GM23338 (cell line): ENCODE data around the gene WBP1. TPM values are rescaled to one million over a fixed set of nuclear protein-coding genes. Genes with fewer than 3 reads are reported as not detected.

ENCODE experiments used
- ATAC-seq: fragments of 200-7000 bp; cut with Tn5 transposase; 3 replicates; pipeline ENCODE4 v1.9.1; 2020
- DNase-seq: peaks from one replicate; pipeline ENCODE4 v3.0.0-alpha.2; 2015; ENCODE audit warnings: low spot score
- H2AFZ ChIP-seq: fragments of 200-600 bp; sonication (generic); 2 replicates; pipeline ENCODE4 v1.8.0; 2016; ENCODE audit warnings: antibody characterized with exemption, mild to moderate bottlenecking, moderate library complexity
- H3F3A ChIP-seq: fragments of 200-600 bp; sonication (generic); replicated peaks from 2 replicates; pipeline ENCODE4 v1.8.0; 2017; ENCODE audit warnings: antibody characterized with exemption, mixed run types, low read depth
- H3K27ac ChIP-seq: fragments of 200-600 bp; sonication (generic); 2 replicates; pipeline ENCODE4 v1.6.1; 2016; ENCODE audit warnings: low read depth
- H3K27me3 ChIP-seq: fragments of 200-600 bp; sonication (generic); 2 replicates; pipeline ENCODE4 v1.8.0; 2016; ENCODE audit warnings: mild to moderate bottlenecking, mixed run types, moderate library complexity; ENCODE audit not compliant: insufficient read depth
- H3K36me3 ChIP-seq: fragments of 200-600 bp; sonication (generic); 2 replicates; pipeline ENCODE4 v1.8.0; 2016; ENCODE audit warnings: mild to moderate bottlenecking; ENCODE audit not compliant: insufficient read depth
- H3K4me1 ChIP-seq: fragments of 200-600 bp; sonication (generic); 2 replicates; pipeline ENCODE4 v1.8.0; 2016; ENCODE audit warnings: mild to moderate bottlenecking, moderate library complexity; ENCODE audit not compliant: insufficient read depth
- H3K4me2 ChIP-seq: fragments of 200-600 bp; sonication (generic); 2 replicates; pipeline ENCODE4 v1.7.1; 2017; ENCODE audit warnings: mixed run types
- H3K4me3 ChIP-seq: fragments of 200-600 bp; sonication (generic); 2 replicates; pipeline ENCODE4 v1.6.1; 2016; ENCODE audit warnings: mixed run types
- H3K79me2 ChIP-seq: fragments of 200-600 bp; sonication (generic); replicated peaks from 2 replicates; pipeline ENCODE4 v1.8.0; 2017; ENCODE audit warnings: mild to moderate bottlenecking; ENCODE audit not compliant: insufficient read depth
- H3K9me2 ChIP-seq: fragments of 200-600 bp; sonication (generic); 2 replicates; pipeline ENCODE4 v1.8.0; 2017; ENCODE audit not compliant: insufficient read depth
- H4K20me1 ChIP-seq: fragments of 200-600 bp; sonication (generic); replicated peaks from 2 replicates; pipeline ENCODE4 v1.8.0; 2017; ENCODE audit warnings: mild to moderate bottlenecking; ENCODE audit not compliant: insufficient read depth
- H3K27ac Mint-ChIP-seq: 2 replicates; pipeline ENCODE4 v1.8.0; 2020; ENCODE audit warnings: inconsistent platforms, mild to moderate bottlenecking, moderate library complexity, mixed read lengths
- H3K27me3 Mint-ChIP-seq: 3 replicates; pipeline ENCODE4 v1.8.0; 2022; ENCODE audit warnings: low read depth, mild to moderate bottlenecking, moderate library complexity, mixed read lengths, inconsistent platforms; ENCODE audit not compliant: insufficient read depth, poor library complexity
- H3K36me3 Mint-ChIP-seq: 3 replicates; pipeline ENCODE4 v1.8.0; 2021; ENCODE audit warnings: low read depth, mild to moderate bottlenecking, inconsistent platforms, moderate library complexity, mixed read lengths
- H3K4me1 Mint-ChIP-seq: 3 replicates; pipeline ENCODE4 v1.8.0; 2020; ENCODE audit warnings: mild to moderate bottlenecking, inconsistent platforms, mixed read lengths
- H3K4me3 Mint-ChIP-seq: 3 replicates; pipeline ENCODE4 v1.8.0; 2021; ENCODE audit warnings: moderate library complexity, mild to moderate bottlenecking, inconsistent platforms, mixed read lengths
- H3K9me3 Mint-ChIP-seq: 3 replicates; pipeline ENCODE4 v1.8.0; 2020; ENCODE audit warnings: moderate library complexity, mild to moderate bottlenecking, inconsistent platforms, mixed read lengths
- CTCF ChIP-seq, 2 experiments: fragments of 200-600 bp in 1 of 2; sonication (generic) in 1 of 2; conservative IDR thresholded peaks; 2 replicates each; pipeline versions ENCODE4 v1.5.1 to v1.6.1; 2016 to 2017; ENCODE audit warnings: antibody characterized with exemption in 2 of 2, low read depth in 2 of 2, mild to moderate bottlenecking in 2 of 2, moderate library complexity in 1 of 2
- ETS1 ChIP-seq: IDR thresholded peaks from 2 replicates; pipeline ENCODE4 v1.6.1; 2016; ENCODE audit warnings: antibody characterized with exemption
- EZH2 ChIP-seq: fragments of 200-600 bp; sonication (generic); IDR thresholded peaks from one replicate; pipeline ENCODE4 v1.8.0; 2017; ENCODE audit warnings: antibody characterized with exemption, mild to moderate bottlenecking, low read depth; ENCODE audit not compliant: unreplicated experiment
- EZH2phosphoT487 ChIP-seq: fragments of 200-600 bp; sonication (generic); IDR thresholded peaks from one replicate; pipeline ENCODE4 v1.8.1; 2018; ENCODE audit warnings: antibody characterized with exemption; ENCODE audit not compliant: unreplicated experiment
- JUNB ChIP-seq: IDR thresholded peaks from one replicate; pipeline ENCODE4 v1.6.1; 2016; ENCODE audit warnings: antibody characterized with exemption; ENCODE audit not compliant: unreplicated experiment
- NANOG ChIP-seq: IDR thresholded peaks from 2 replicates; pipeline ENCODE4 v1.6.1; 2016; ENCODE audit warnings: antibody characterized with exemption, borderline replicate concordance
- POLR2AphosphoS5 ChIP-seq: IDR thresholded peaks from 2 replicates; pipeline ENCODE4 v1.6.1; 2016; ENCODE audit warnings: antibody characterized with exemption, low read depth
- REST ChIP-seq: IDR thresholded peaks from one replicate; pipeline ENCODE4 v1.6.1; 2018; ENCODE audit warnings: antibody characterized with exemption; ENCODE audit not compliant: unreplicated experiment
- STAT1 ChIP-seq: IDR thresholded peaks from one replicate; pipeline ENCODE4 v1.6.1; 2016; ENCODE audit warnings: antibody characterized with exemption; ENCODE audit not compliant: unreplicated experiment
- ZNF114 ChIP-seq: fragments of 250-450 bp; sonication (Bioruptor Pico); IDR thresholded peaks from 2 replicates; pipeline ENCODE4 v1.5.0; 2020; ENCODE audit warnings: mild to moderate bottlenecking, moderate library complexity
- ZNF331 ChIP-seq: fragments of 250-450 bp; sonication (Bioruptor Pico); IDR thresholded peaks from 2 replicates; pipeline ENCODE4 v1.5.0; 2020; ENCODE audit warnings: low read depth, mild to moderate bottlenecking, moderate library complexity
- ZNF462 ChIP-seq: fragments of 250-450 bp; sonication (Bioruptor Pico); IDR thresholded peaks from 2 replicates; pipeline ENCODE4 v1.5.0; 2020; ENCODE audit warnings: mild to moderate bottlenecking, moderate library complexity
- polyA plus RNA-seq: library from polyadenylated mRNA; unstranded; fragments of >200 nt; fragmentation: Nextera tagmentation; extraction: Ambion mirVana; gene quantifications from 2 replicates; pipeline ENCODE4 v1.2.1, GENCODE V29; 2016
- total RNA-seq: library from RNA; depleted of rRNA; stranded (reverse); fragments of >200 nt; shearing (Covaris generic); gene quantifications from 2 replicates; pipeline ENCODE4 v1.2.3, GENCODE V29; 2014

WBP1 gene
- total and polyA plus RNA-seq, 2 experiments from 2014 or later = 53.0 to 64.4 TPM

- no peaks in the 10 kb centered on the region for H3K9me2 ChIP-seq
- DNase-seq (peak; percentile 55), ATAC-seq (no peak)
- H3K4me2 ChIP-seq = peak overlapping the region; percentile 95
- H3K27me3 Mint-ChIP-seq = peaks cover 99% of the 10 kb centered on the region
- no peak overlapping the region for H3K27ac ChIP-seq
- H3K4me1 ChIP-seq = peaks cover 52% of the 10 kb centered on the region
- H3K4me1 Mint-ChIP-seq = peaks cover 55% of the 10 kb centered on the region
- peaks cover 11% of the 10 kb centered on the region for H4K20me1 ChIP-seq
- peaks cover 5% of the 10 kb centered on the region for H3K79me2 ChIP-seq
- no peak for TF ChIP-seq ETS1
- TF ChIP-seq JUNB = no peak
- no peak for TF ChIP-seq POLR2AphosphoS5
- TF ChIP-seq EZH2 = peak; percentile 83
- no peak for TF ChIP-seq STAT1
- no peak for TF ChIP-seq NANOG
- peak; percentile 52 for TF ChIP-seq REST
- no peak for TF ChIP-seq ZNF331 (CRISPR knock-in tag)
- no peak for TF ChIP-seq EZH2phosphoT487
- TF ChIP-seq ZNF462 = no peak
- TF ChIP-seq ZNF114 (CRISPR knock-in tag) = no peak
- no peak for TF ChIP-seq CTCF (conservative IDR thresholded peaks at IDR 0.05; ENCODE audit: low read depth in 2 of 2)
- peaks cover 22% of the 10 kb centered on the region for H3K36me3 Mint-ChIP-seq
- peaks cover 43% of the 10 kb centered on the region for H3F3A ChIP-seq
- no peaks in the 10 kb centered on the region for H3K9me3 Mint-ChIP-seq
- H3K4me3 ChIP-seq = peak overlapping the region; percentile 71
- peaks cover 100% of the 10 kb centered on the region for H3K27me3 ChIP-seq
- H2AFZ ChIP-seq = peak overlapping the region; percentile 96; the same call in 1 of the 2 replicates
- H3K27ac Mint-ChIP-seq = no peak overlapping the region
- H3K4me3 Mint-ChIP-seq = peak overlapping the region; percentile 86
- H3K36me3 ChIP-seq = peaks cover 7% of the 10 kb centered on the region; the same call in 1 of the 2 replicates
Measured at GRCh38 chr2:74501335-74502071, 43.3 kb downstream of the WBP1 start.
